Naive thymus-derived CD4-positive, alpha-beta T cell (primary cell): ENCODE results near the gene ZDHHC5. TPM values are rescaled to one million over a fixed set of nuclear protein-coding genes. Genes with fewer than 3 reads are reported as not detected.
"Not testable (repeated sequence)": the region's sequence is repeated elsewhere in the genome, so short reads cannot be mapped to it uniquely, and the experiment has no call there.

ENCODE experiments used
- ATAC-seq: fragments of 150-1000 bp; cut with Tn5 transposase; 2 replicates; pipeline ENCODE4 v1.10.0; 2021; ENCODE audit warnings: mild to moderate bottlenecking, moderate library complexity
- CTCF ChIA-PET: fragments of 350-600 bp; sonication (Branson Sonifier 250); formaldehyde crosslinking; loops from one replicate; lab custom pipeline; 2021; ENCODE audit warnings: antibody characterized with exemption; lab: Charles Lee
- POLR2A ChIA-PET: fragments of 350-600 bp; sonication (Branson Sonifier 250); formaldehyde crosslinking; loops from one replicate; lab custom pipeline; 2021; ENCODE audit warnings: antibody characterized with exemption, inconsistent platforms; lab: Charles Lee
- DNase-seq, 9 donors: peaks; one replicate each; pipeline versions ENCODE4 v3.0.0 to v3.0.0-alpha.2; 2020 to 2022; ENCODE audit warnings: mixed read lengths in 1 of 9
- H3K27ac ChIP-seq: one replicate; pipeline ENCODE4 v1.7.0; 2013; ENCODE audit warnings: mild to moderate bottlenecking, low read depth, low read length, moderate library complexity
- H3K27me3 ChIP-seq, 2 donors: one replicate each; pipeline ENCODE4 v1.7.0; 2013; ENCODE audit warnings: low read length in 2 of 2, mild to moderate bottlenecking in 2 of 2, moderate library complexity in 2 of 2; ENCODE audit not compliant: control insufficient read depth in 2 of 2, insufficient read depth in 2 of 2
- H3K36me3 ChIP-seq, 3 experiments: 1 replicate in 2 of 3; 2 replicates in 1 of 3; pipeline ENCODE4 v1.7.0; 2013; ENCODE audit warnings: low read length in 3 of 3, mild to moderate bottlenecking in 3 of 3, moderate library complexity in 1 of 3; ENCODE audit not compliant: insufficient read depth in 3 of 3, control insufficient read depth in 2 of 3
- H3K4me1 ChIP-seq, 2 donors: one replicate each; pipeline ENCODE4 v1.7.0; 2013; ENCODE audit warnings: low read length in 2 of 2, mild to moderate bottlenecking in 2 of 2, moderate library complexity in 1 of 2; ENCODE audit not compliant: control insufficient read depth in 2 of 2, insufficient read depth in 2 of 2
- H3K4me3 ChIP-seq: 2 replicates; pipeline ENCODE4 v1.7.0; 2013; ENCODE audit warnings: mild to moderate bottlenecking, low read length
- H3K9me3 ChIP-seq, 3 experiments: 1 replicate in 2 of 3; 2 replicates in 1 of 3; pipeline ENCODE4 v1.7.0; 2013; ENCODE audit warnings: low read length in 3 of 3; ENCODE audit not compliant: control insufficient read depth in 2 of 3
- H3K27ac Mint-ChIP-seq, 9 donors: one replicate each; pipeline ENCODE4 v1.8.0; 2020 to 2022; ENCODE audit warnings: mixed read lengths in 9 of 9, mild to moderate bottlenecking in 8 of 9, moderate library complexity in 5 of 9, inconsistent platforms in 2 of 9
- H3K27me3 Mint-ChIP-seq, 5 donors: one replicate each; pipeline ENCODE4 v1.8.0; 2021 to 2022; ENCODE audit warnings: mixed read lengths in 5 of 5, mild to moderate bottlenecking in 1 of 5
- H3K36me3 Mint-ChIP-seq, 5 donors: one replicate each; pipeline ENCODE4 v1.8.0; 2020 to 2022; ENCODE audit warnings: mixed read lengths in 5 of 5, mild to moderate bottlenecking in 3 of 5, inconsistent platforms in 1 of 5
- H3K4me1 Mint-ChIP-seq, 7 donors: one replicate each; pipeline ENCODE4 v1.8.0; 2020 to 2022; ENCODE audit warnings: mixed read lengths in 7 of 7, mild to moderate bottlenecking in 3 of 7, inconsistent platforms in 1 of 7
- H3K4me3 Mint-ChIP-seq, 10 donors: one replicate each; pipeline ENCODE4 v1.8.0; 2020 to 2022; ENCODE audit warnings: mild to moderate bottlenecking in 10 of 10, mixed read lengths in 10 of 10, moderate library complexity in 6 of 10, inconsistent platforms in 2 of 10
- H3K9me3 Mint-ChIP-seq, 11 donors: one replicate each; pipeline ENCODE4 v1.8.0; 2020 to 2022; ENCODE audit warnings: mixed read lengths in 11 of 11, mild to moderate bottlenecking in 4 of 11, inconsistent platforms in 1 of 11, moderate library complexity in 1 of 11
- intact Hi-C, 2 donors: fragments of 100-400 bp; cut with micrococcal nuclease; formaldehyde crosslinking; loops; one replicate each; pipeline ENCODE4 v1.15.1; 2023
- polyA plus RNA-seq, 2 donors: library from polyadenylated mRNA; unstranded; fragments of 300-500 nt; fragmentation: Illumina TruSeq; gene quantifications; one replicate each; pipeline ENCODE4 v1.2.3, GENCODE V29; 2021
- total RNA-seq, 6 experiments: library from RNA in 5 of 6; stranded (reverse) in 5 of 6; gene quantifications; 1 replicate in 5 of 6; 2 replicates in 1 of 6; pipeline ENCODE4 v1.2.3 and lab custom pipeline; 2021 to 2026

The ZDHHC5 gene
- total and polyA plus RNA-seq, 7 experiments from 2014 or later: 26.9 to 82.2 (median 52.2) TPM

GRCh38 chr11:57651408-57651807, 16.5 kb upstream of the ZDHHC5 start:
- Histone ChIP-seq H3K9me3 (no peaks in the 10 kb centered on the region), H3K27me3 (peaks cover 0 to 9% of the 10 kb centered on the region in 2 donors), H3K36me3 (no peaks in the 10 kb centered on the region), H3K4me1 (peaks cover 11 to 18% of the 10 kb centered on the region in 2 donors), H3K27ac (no peak overlapping the region), H3K4me3 (no peak overlapping the region)
- ATAC-seq (no peak), DNase-seq (no peak)
- intact Hi-C loops: loop anchor here in 1 of 2 donors (2.0 kb wide), 1 partner anchor 15 kb away; no protein-coding TSS in a partner anchor
- no peak overlapping the region for H3K4me3 Mint-ChIP-seq
- peaks cover 24 to 35% (median 31%) of the 10 kb centered on the region in 5 donors for H3K27me3 Mint-ChIP-seq
- ChIA-PET CTCF (interaction anchor here (1.2 to 1.5 kb wide), 3 partner anchors 10 to 149 kb away, joined by 3 to 4 read pairs (median 3); no protein-coding TSS in a partner anchor), POLR2A (interaction anchor here (0.7 kb wide), 1 partner anchor 90 kb away, joined by 3 read pairs; the partner anchor contains the start of gene SELENOH)
- peaks cover 0 to 4% (median 0%) of the 10 kb centered on the region in 11 donors for H3K9me3 Mint-ChIP-seq
- H3K36me3 Mint-ChIP-seq: no peaks in the 10 kb centered on the region
- peaks cover 26 to 57% (median 48%) of the 10 kb centered on the region in 7 donors for H3K4me1 Mint-ChIP-seq
- H3K27ac Mint-ChIP-seq: peak overlapping the region in 4 of 9 donors; percentile 33 to 87 (median 59)

- Mint-ChIP-seq H3K27ac (peak overlapping the region; percentile 21 to 89 (median 78)), H3K4me1 (peaks cover 24 to 55% (median 47%) of the 10 kb centered on the region in 7 donors), H3K27me3 (peaks cover 16 to 27% (median 22%) of the 10 kb centered on the region in 5 donors), H3K4me3 (peak overlapping the region in 9 of 10 donors; percentile 25 to 66 (median 54))
- ATAC-seq, intact Hi-C loops, H3K4me3 ChIP-seq, H3K27me3 ChIP-seq, H3K9me3 ChIP-seq, H3K36me3 Mint-ChIP-seq, H3K9me3 Mint-ChIP-seq, H3K36me3 ChIP-seq: not testable (repeated sequence)
- DNase-seq: peak in 3 of 9 donors; percentile 41 to 50 (median 48)
- POLR2A ChIA-PET: interaction anchor here (0.6 to 0.8 kb wide), 5 partner anchors 15 to 921 kb away, joined by 3 to 4 read pairs (median 3); partner anchors contain the start of gene SELENOH
- CTCF ChIA-PET: interaction anchor here (0.6 to 1.5 kb wide), 4 partner anchors 11 to 148 kb away, joined by 3 to 4 read pairs (median 3); no protein-coding TSS in a partner anchor
- Histone ChIP-seq H3K4me1 (peaks cover 15 to 18% of the 10 kb centered on the region in 2 donors), H3K27ac (peak overlapping the region; percentile 60)
Measured at GRCh38 chr11:57652230-57652629, 15.7 kb upstream of the ZDHHC5 start.

DNA sequence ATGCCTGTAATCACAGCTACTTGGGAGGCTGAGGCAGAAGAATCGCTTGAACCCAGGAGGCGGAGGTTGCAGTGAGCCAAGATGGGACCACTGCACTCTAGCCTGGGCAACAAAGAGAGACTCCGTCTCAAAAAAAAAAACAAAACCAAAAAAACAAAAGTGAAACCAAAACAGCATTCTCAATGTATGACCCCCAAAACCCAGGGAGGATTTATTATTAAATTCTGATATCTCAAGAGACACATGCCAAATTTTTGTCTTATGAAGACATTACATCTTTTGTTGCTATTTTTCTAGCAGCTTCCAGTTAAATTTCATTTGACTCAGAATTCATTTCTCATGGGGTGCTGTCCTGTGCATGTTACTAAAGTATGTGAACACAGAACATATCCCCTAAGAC, 15.3 kb upstream of the ZDHHC5 start:
- peaks cover 15 to 18% of the 10 kb centered on the region in 2 donors for H3K4me1 ChIP-seq
- H3K27ac ChIP-seq: peak overlapping the region; percentile 60
- POLR2A ChIA-PET: interaction anchor here (0.6 to 1.2 kb wide), 5 partner anchors 14 to 921 kb away, joined by 3 to 5 read pairs (median 4); no protein-coding TSS in a partner anchor
- Mint-ChIP-seq H3K36me3 (peaks cover 0 to 2% (median 0%) of the 10 kb centered on the region in 5 donors), H3K9me3 (no peaks in the 10 kb centered on the region), H3K4me3 (peak overlapping the region in 9 of 10 donors; percentile 25 to 66 (median 54)), H3K27ac (peak overlapping the region; percentile 21 to 89 (median 78)), H3K27me3 (peaks cover 12 to 22% (median 18%) of the 10 kb centered on the region in 5 donors), H3K4me1 (peaks cover 22 to 54% (median 47%) of the 10 kb centered on the region in 7 donors)
- H3K27me3 ChIP-seq: peaks cover 0 to 4% of the 10 kb centered on the region in 2 donors
- DNase-seq (no peak), ATAC-seq (no peak)
- intact Hi-C loops: no loop called here
- no peaks in the 10 kb centered on the region for H3K9me3 ChIP-seq
- no peaks in the 10 kb centered on the region for H3K36me3 ChIP-seq
- CTCF ChIA-PET: interaction anchor here (1.2 to 1.5 kb wide), 3 partner anchors 11 to 148 kb away, joined by 3 to 4 read pairs (median 3); no protein-coding TSS in a partner anchor
- H3K4me3 ChIP-seq: no peak overlapping the region

- POLR2A ChIA-PET: interaction anchor here (0.6 to 1.2 kb wide), 5 partner anchors 16 to 920 kb away, joined by 3 to 5 read pairs (median 3); no protein-coding TSS in a partner anchor
- Histone ChIP-seq H3K27me3 (peaks cover 0 to 4% of the 10 kb centered on the region in 2 donors), H3K9me3 (no peaks in the 10 kb centered on the region), H3K36me3 (no peaks in the 10 kb centered on the region), H3K4me3 (no peak overlapping the region), H3K4me1 (peaks cover 16 to 20% of the 10 kb centered on the region in 2 donors), H3K27ac (no peak overlapping the region)
- Mint-ChIP-seq H3K4me3 (peak overlapping the region in 5 of 10 donors; percentile 2 to 63 (median 25)), H3K27me3 (peaks cover 7 to 17% (median 13%) of the 10 kb centered on the region in 5 donors), H3K4me1 (peaks cover 21 to 54% (median 44%) of the 10 kb centered on the region in 7 donors), H3K36me3 (peaks cover 0 to 2% (median 0%) of the 10 kb centered on the region in 5 donors), H3K27ac (peak overlapping the region; percentile 11 to 87 (median 60)), H3K9me3 (no peaks in the 10 kb centered on the region)
- CTCF ChIA-PET: no interaction called here
- no peak for ATAC-seq
- no peak for DNase-seq
- intact Hi-C loops: no loop called here
Measured at GRCh38 chr11:57653163-57653562, 14.8 kb upstream of the ZDHHC5 start.

- Mint-ChIP-seq H3K4me3 (peak overlapping the region; percentile 46 to 100 (median 94)), H3K9me3 (no peaks in the 10 kb centered on the region), H3K4me1 (peaks cover 8 to 41% (median 31%) of the 10 kb centered on the region in 7 donors), H3K36me3 (peaks cover 0 to 18% (median 7%) of the 10 kb centered on the region in 5 donors), H3K27me3 (no peaks in the 10 kb centered on the region), H3K27ac (peak overlapping the region; percentile 62 to 98 (median 94))
- H3K27me3 ChIP-seq: no peaks in the 10 kb centered on the region
- DNase-seq (no peak), ATAC-seq (no peak)
- CTCF ChIA-PET: interaction anchor here (0.6 to 1.0 kb wide), 3 partner anchors 13 to 144 kb away, joined by 3 to 4 read pairs (median 3); no protein-coding TSS in a partner anchor
- peak overlapping the region; percentile 92 for H3K27ac ChIP-seq
- H3K4me3 ChIP-seq: peak overlapping the region; percentile 64
- POLR2A ChIA-PET: interaction anchor here (0.8 to 2.0 kb wide), 6 partner anchors 13 to 175 kb away, joined by 3 to 5 read pairs (median 4); partner anchors contain the start of genes MED19, TMX2 and UBE2L6
- H3K4me1 ChIP-seq: peaks cover 4 to 10% of the 10 kb centered on the region in 2 donors
- no peaks in the 10 kb centered on the region for H3K9me3 ChIP-seq
- intact Hi-C loops: loop anchor here (1.0 to 5.0 kb wide), 17 partner anchors 8 to 1893 kb away; partner anchors contain the start of genes MED19 (in 2 of the 2), SELENOH (in 2 of the 2), SSRP1 (in 2 of the 2) and TIMM10 (in 2 of the 2)
- peaks cover 16 to 26% (median 18%) of the 10 kb centered on the region in 3 experiments for H3K36me3 ChIP-seq
Measured at GRCh38 chr11:57656885-57657193, 11.1 kb upstream of the ZDHHC5 start.
